Astrocyte (in vitro differentiated cells and primary cell): ENCODE measurements around the gene ATP5F1C. TPM values are rescaled to one million over a fixed set of nuclear protein-coding genes. Genes with fewer than 3 reads are reported as not detected.
A peak's percentile ranks its signal among the peaks of the same experiment; 100 is the strongest.

Experiments
- DNase-seq: peaks from one replicate; pipeline ENCODE4 v3.0.0-alpha.2; 2010; ENCODE audit warnings: low read depth
- FAIRE-seq: peaks from 2 replicates; lab custom pipeline; 2011; peaks lifted over from hg19 to GRCh38; lab: Jason Lieb, UNC
- H2AFZ ChIP-seq: 2 replicates; pipeline ENCODE4 v1.6.0; 2012; ENCODE audit warnings: low read depth, low read length, inconsistent platforms
- H3K27ac ChIP-seq: 2 replicates; pipeline ENCODE4 v1.5.1; 2011; ENCODE audit warnings: low read depth, low read length, inconsistent platforms
- H3K27me3 ChIP-seq: 2 replicates; pipeline ENCODE4 v1.6.0; 2011; ENCODE audit warnings: low read length, inconsistent platforms; ENCODE audit not compliant: insufficient read depth
- H3K36me3 ChIP-seq: 2 replicates; pipeline ENCODE4 v1.5.1; 2011; ENCODE audit warnings: low read length, inconsistent platforms; ENCODE audit not compliant: insufficient read depth
- H3K4me1 ChIP-seq: 2 replicates; pipeline ENCODE4 v1.5.1; 2011; ENCODE audit warnings: low read length, inconsistent platforms; ENCODE audit not compliant: insufficient read depth
- H3K4me2 ChIP-seq: 2 replicates; pipeline ENCODE4 v1.6.0; 2012; ENCODE audit warnings: low read length, inconsistent platforms
- H3K4me3 ChIP-seq: 2 replicates; pipeline ENCODE4 v1.5.1; 2011; ENCODE audit warnings: low read depth, mild to moderate bottlenecking, low read length, inconsistent platforms; ENCODE audit not compliant: insufficient read depth
- H3K79me2 ChIP-seq: 2 replicates; pipeline ENCODE4 v1.6.0; 2012; ENCODE audit warnings: mild to moderate bottlenecking, low read length, inconsistent platforms; ENCODE audit not compliant: insufficient read depth
- H3K9ac ChIP-seq: 2 replicates; pipeline ENCODE4 v1.6.0; 2012; ENCODE audit warnings: mild to moderate bottlenecking, low read length, inconsistent platforms
- H3K9me3 ChIP-seq: 2 replicates; pipeline ENCODE4 v1.5.1; 2012; ENCODE audit warnings: low read depth, mild to moderate bottlenecking, low read length, inconsistent platforms; ENCODE audit not compliant: insufficient read depth
- H4K20me1 ChIP-seq: 2 replicates; pipeline ENCODE4 v1.6.0; 2012; ENCODE audit warnings: low read length, inconsistent platforms; ENCODE audit not compliant: insufficient read depth
- H3K27ac Mint-ChIP-seq: one replicate; pipeline ENCODE4 v1.8.0; 2021; ENCODE audit warnings: mild to moderate bottlenecking, mixed read lengths; ENCODE audit not compliant: unreplicated experiment
- H3K27me3 Mint-ChIP-seq: one replicate; pipeline ENCODE4 v1.8.0; 2021; ENCODE audit warnings: low read depth, mixed read lengths; ENCODE audit not compliant: unreplicated experiment
- H3K36me3 Mint-ChIP-seq: one replicate; pipeline ENCODE4 v1.8.0; 2021; ENCODE audit warnings: low read depth, mixed read lengths; ENCODE audit not compliant: unreplicated experiment
- H3K4me1 Mint-ChIP-seq: one replicate; pipeline ENCODE4 v1.8.0; 2021; ENCODE audit warnings: low read depth, mixed read lengths; ENCODE audit not compliant: unreplicated experiment
- H3K4me3 Mint-ChIP-seq: one replicate; pipeline ENCODE4 v1.8.0; 2021; ENCODE audit warnings: mild to moderate bottlenecking, moderate library complexity, mixed read lengths; ENCODE audit not compliant: unreplicated experiment
- H3K9me3 Mint-ChIP-seq: one replicate; pipeline ENCODE4 v1.8.0; 2021; ENCODE audit warnings: mild to moderate bottlenecking, mixed read lengths; ENCODE audit not compliant: unreplicated experiment
- CTCF ChIP-seq: IDR thresholded peaks from 2 replicates; pipeline ENCODE4 v1.5.1; 2011; ENCODE audit warnings: low read depth, mild to moderate bottlenecking, inconsistent platforms, low read length, moderate library complexity; ENCODE audit not compliant: insufficient read depth
- EZH2 ChIP-seq: IDR thresholded peaks from 2 replicates; pipeline ENCODE4 v1.6.1; 2012; ENCODE audit warnings: mild to moderate bottlenecking, low read length, inconsistent platforms; ENCODE audit not compliant: insufficient read depth
- total RNA-seq: library from RNA; stranded (reverse); gene quantifications from 2 replicates; pipeline ENCODE4 v1.2.1, GENCODE V29; 2021

The ATP5F1C gene
- total RNA-seq, 1 donor from 2014 or later: 267 TPM

DNA sequence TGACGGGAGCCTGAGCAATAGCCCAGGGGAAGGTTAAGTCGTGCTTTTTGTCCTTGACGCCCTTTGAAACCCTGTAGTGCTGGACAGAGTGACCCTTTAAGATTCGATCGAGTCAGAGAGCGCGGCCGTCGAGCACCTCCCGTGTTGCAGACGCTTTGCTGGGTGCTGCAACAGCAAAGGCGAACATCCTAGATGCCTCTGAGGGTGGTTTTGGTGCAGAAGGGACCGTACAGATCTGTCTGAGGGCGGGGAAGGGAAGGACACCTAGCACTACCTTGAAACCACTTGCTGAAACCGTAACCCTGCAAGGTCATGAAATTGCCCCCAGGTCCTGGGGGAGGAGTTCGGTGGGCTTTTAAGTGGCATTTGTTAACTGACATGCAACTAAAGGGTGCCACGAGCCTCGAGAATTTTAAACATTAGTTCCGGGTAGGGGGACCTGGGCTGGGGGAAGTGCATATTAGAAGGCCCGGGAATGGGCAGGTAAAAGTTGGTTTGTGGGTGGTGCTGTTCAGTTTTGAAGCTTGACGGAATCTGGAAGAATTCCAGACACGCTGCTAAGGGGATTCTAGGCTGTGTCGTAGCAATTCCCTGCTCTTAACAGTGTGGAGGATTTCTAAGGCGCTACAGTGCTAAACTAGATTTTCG, 786 bp downstream of the ATP5F1C start:
- peak overlapping the region; percentile 97 for H3K4me2 ChIP-seq
- peak overlapping the region; percentile 100 for H3K9ac ChIP-seq
- no peaks in the 10 kb centered on the region for H3K9me3 ChIP-seq
- peaks cover 33% of the 10 kb centered on the region for H3K4me1 ChIP-seq
- H3K27ac ChIP-seq: peak overlapping the region; percentile 90
- H4K20me1 ChIP-seq: peaks cover 78% of the 10 kb centered on the region
- peak overlapping the region; percentile 99 for H2AFZ ChIP-seq
- DNase-seq (no peak), FAIRE-seq (no peak)
- no peak overlapping the region for H3K27ac Mint-ChIP-seq
- H3K4me1 Mint-ChIP-seq: peaks cover 30% of the 10 kb centered on the region
- no peaks in the 10 kb centered on the region for H3K36me3 ChIP-seq
- H3K4me3 ChIP-seq: peak overlapping the region; percentile 100
- peaks cover 2% of the 10 kb centered on the region for H3K36me3 Mint-ChIP-seq
- TF ChIP-seq EZH2: no peak
- no peak for TF ChIP-seq CTCF
- H3K27me3 ChIP-seq: no peaks in the 10 kb centered on the region
- peaks cover 100% of the 10 kb centered on the region for H3K79me2 ChIP-seq
- no peaks in the 10 kb centered on the region for H3K27me3 Mint-ChIP-seq
- no peaks in the 10 kb centered on the region for H3K9me3 Mint-ChIP-seq
- no peak overlapping the region for H3K4me3 Mint-ChIP-seq

GRCh38 chr10:7789390-7789789, 1.4 kb downstream of the ATP5F1C start:
- Histone ChIP-seq H4K20me1 (peaks cover 78% of the 10 kb centered on the region), H3K36me3 (no peaks in the 10 kb centered on the region), H3K27ac (peak overlapping the region; percentile 90), H2AFZ (no peak overlapping the region), H3K9ac (peak overlapping the region; percentile 100), H3K9me3 (no peaks in the 10 kb centered on the region), H3K79me2 (peaks cover 100% of the 10 kb centered on the region), H3K27me3 (no peaks in the 10 kb centered on the region), H3K4me1 (peaks cover 33% of the 10 kb centered on the region), H3K4me2 (peak overlapping the region; percentile 97), H3K4me3 (peak overlapping the region; percentile 100)
- Mint-ChIP-seq H3K27ac (no peak overlapping the region), H3K27me3 (no peaks in the 10 kb centered on the region), H3K4me1 (peaks cover 34% of the 10 kb centered on the region), H3K4me3 (no peak overlapping the region), H3K9me3 (no peaks in the 10 kb centered on the region), H3K36me3 (peaks cover 2% of the 10 kb centered on the region)
- FAIRE-seq (no peak), DNase-seq (peak; percentile 38)
- TF ChIP-seq CTCF (no peak), EZH2 (no peak)

GRCh38 chr10:7792541-7792940, 4.6 kb downstream of the ATP5F1C start:
- H3K27me3 ChIP-seq: no peaks in the 10 kb centered on the region
- no peak overlapping the region for H3K4me3 Mint-ChIP-seq
- H3K9ac ChIP-seq: no peak overlapping the region
- H3K4me3 ChIP-seq: no peak overlapping the region
- H2AFZ ChIP-seq: no peak overlapping the region
- DNase-seq (no peak), FAIRE-seq (no peak)
- no peaks in the 10 kb centered on the region for H3K27me3 Mint-ChIP-seq
- no peak for TF ChIP-seq EZH2
- TF ChIP-seq CTCF: no peak
- peaks cover 58% of the 10 kb centered on the region for H4K20me1 ChIP-seq
- peaks cover 43% of the 10 kb centered on the region for H3K4me1 ChIP-seq
- no peaks in the 10 kb centered on the region for H3K36me3 Mint-ChIP-seq
- H3K4me1 Mint-ChIP-seq: peaks cover 49% of the 10 kb centered on the region
- peaks cover 94% of the 10 kb centered on the region for H3K79me2 ChIP-seq
- no peaks in the 10 kb centered on the region for H3K9me3 ChIP-seq
- H3K27ac ChIP-seq: no peak overlapping the region
- peak overlapping the region; percentile 24 for H3K4me2 ChIP-seq
- H3K27ac Mint-ChIP-seq: peak overlapping the region; percentile 3
- peaks cover 5% of the 10 kb centered on the region for H3K36me3 ChIP-seq
- H3K9me3 Mint-ChIP-seq: no peaks in the 10 kb centered on the region
